GM12878 (cell line): ENCODE data around the gene TMEM45A. TPM values are rescaled to one million over a fixed set of nuclear protein-coding genes. Genes with fewer than 3 reads are reported as not detected.

Experiments used
- ATAC-seq: fragments of 200-7000 bp; cut with Tn5 transposase; 3 replicates; pipeline ENCODE4 v1.9.1; 2020; ENCODE audit warnings: mild to moderate bottlenecking, moderate library complexity
- BruUV-seq: library from RNA; stranded (reverse); fragments of 400-500 nt; replicated peaks from 2 replicates; lab custom pipeline; 2021; lab: Mats Ljungman, UMichigan
- CTCF ChIA-PET: fragments of 300-600 bp; sonication (Branson Sonifier 250); formaldehyde crosslinking; extraction: SDS; loops from one replicate; lab custom pipeline; 2021; ENCODE audit warnings: inconsistent platforms; lab: Yijun Ruan, JAX
- POLR2A ChIA-PET: fragments of 350-600 bp; formaldehyde crosslinking; extraction: SDS; loops from one replicate; lab custom pipeline; 2021; ENCODE audit warnings: inconsistent platforms; lab: Charles Lee
- RAD21 ChIA-PET: fragments of 300-600 bp; sonication (Branson Sonifier 250); formaldehyde crosslinking; loops from one replicate; lab custom pipeline; 2023; ENCODE audit warnings: antibody characterized with exemption; ENCODE audit not compliant: unreplicated experiment; lab: Charles Lee
- SMC1A ChIA-PET: fragments of 300-600 bp; sonication (Branson Sonifier 250); formaldehyde crosslinking; loops from one replicate; lab custom pipeline; 2023; ENCODE audit not compliant: unreplicated experiment, uncharacterized antibody; lab: Charles Lee
- DNase-seq: peaks from one replicate; pipeline ENCODE4 v3.0.0-alpha.2; 2011; ENCODE audit warnings: low read depth, low spot score
- FAIRE-seq: peaks from 3 replicates; lab custom pipeline; 2011; peaks lifted over from hg19 to GRCh38; lab: Jason Lieb, UNC
- H2AFZ ChIP-seq: 2 replicates; pipeline ENCODE4 v1.6.0; 2011; ENCODE audit warnings: low read depth, low read length, control low read depth; ENCODE audit not compliant: control insufficient read depth
- H3K27ac ChIP-seq: 2 replicates; pipeline ENCODE4 v1.5.1; 2011; ENCODE audit warnings: control low read depth; ENCODE audit not compliant: control insufficient read depth, insufficient read depth
- H3K27me3 ChIP-seq, 2 experiments: replicated peaks in 1 of 2; 2 replicates each; pipeline versions ENCODE4 v1.6.0 to v1.6.1; 2011; ENCODE audit warnings: low read length in 1 of 2; ENCODE audit not compliant: control insufficient read depth in 2 of 2, insufficient read depth in 2 of 2
- H3K36me3 ChIP-seq, 2 experiments: 2 replicates each; pipeline ENCODE4 v1.5.1; 2011; ENCODE audit warnings: low read length in 1 of 2; ENCODE audit not compliant: control insufficient read depth in 2 of 2, insufficient read depth in 2 of 2
- H3K4me1 ChIP-seq: 2 replicates; pipeline ENCODE4 v1.6.1; 2011; ENCODE audit warnings: mild to moderate bottlenecking, low read length, moderate library complexity, mixed read lengths; ENCODE audit not compliant: control insufficient read depth, insufficient read depth
- H3K4me2 ChIP-seq: 2 replicates; pipeline ENCODE4 v1.6.0; 2011; ENCODE audit warnings: control low read depth; ENCODE audit not compliant: control insufficient read depth, insufficient read depth
- H3K4me3 ChIP-seq: fragments of 200-600 bp; sonication (generic); 2 replicates; pipeline ENCODE4 v1.5.1; 2016
- H3K79me2 ChIP-seq: 2 replicates; pipeline ENCODE4 v1.6.0; 2011; ENCODE audit warnings: low read length; ENCODE audit not compliant: control insufficient read depth, insufficient read depth
- H3K9ac ChIP-seq: 2 replicates; pipeline ENCODE4 v1.8.0; 2011; ENCODE audit warnings: low read length, control low read depth, mixed read lengths; ENCODE audit not compliant: control insufficient read depth, insufficient read depth
- H3K9me3 ChIP-seq: replicated peaks from 3 replicates; pipeline ENCODE4 v1.5.1; 2011; ENCODE audit warnings: mild to moderate bottlenecking, low read length; ENCODE audit not compliant: control insufficient read depth, insufficient read depth
- H4K20me1 ChIP-seq: 2 replicates; pipeline ENCODE4 v1.6.0; 2011; ENCODE audit not compliant: control insufficient read depth, insufficient read depth
- BCL3 ChIP-seq: IDR thresholded peaks from 2 replicates; pipeline ENCODE4 v1.6.1; 2011; ENCODE audit warnings: borderline replicate concordance, low read depth, mild to moderate bottlenecking, moderate library complexity, low read length; ENCODE audit not compliant: insufficient read depth, poor library complexity, severe bottlenecking
- CBFB ChIP-seq: IDR thresholded peaks from 2 replicates; pipeline ENCODE4 v1.6.1; 2016; ENCODE audit warnings: antibody characterized with exemption, low read depth
- EP300 ChIP-seq, 2 experiments: fragments of 150-350 bp in 1 of 2; IDR thresholded peaks; 2 replicates each; pipeline ENCODE4 v1.6.1; 2011 to 2012; ENCODE audit warnings: low read depth in 2 of 2, low read length in 2 of 2, borderline replicate concordance in 1 of 2, improper control_type of control experiment in 1 of 2, inconsistent platforms in 1 of 2; ENCODE audit not compliant: control insufficient read depth in 1 of 2
- HDGF ChIP-seq: fragments of 450-650 bp; IDR thresholded peaks from 2 replicates; pipeline ENCODE4 v1.6.1; 2016; ENCODE audit warnings: antibody characterized with exemption
- HSF1 ChIP-seq: fragments of 150-350 bp; IDR thresholded peaks from 2 replicates; pipeline ENCODE4 v1.6.1; 2014; ENCODE audit warnings: mild to moderate bottlenecking, low read depth, low read length
- IKZF2 ChIP-seq, 2 experiments: fragments of 450-650 bp; IDR thresholded peaks; 2 replicates each; pipeline ENCODE4 v1.6.1; 2017; ENCODE audit warnings: mild to moderate bottlenecking in 2 of 2, moderate library complexity in 2 of 2
- IRF3 ChIP-seq: fragments of 450-650 bp; IDR thresholded peaks from 2 replicates; pipeline ENCODE4 v1.6.1; 2014; ENCODE audit warnings: mild to moderate bottlenecking
- KLF5 ChIP-seq: fragments of 450-650 bp; IDR thresholded peaks from 2 replicates; pipeline ENCODE4 v1.6.1; 2014; ENCODE audit warnings: mild to moderate bottlenecking; ENCODE audit not compliant: partially characterized antibody
- NFYB ChIP-seq: IDR thresholded peaks from 2 replicates; pipeline ENCODE4 v1.6.1; 2011; ENCODE audit warnings: low read depth, mild to moderate bottlenecking, low read length, improper control_type of control experiment, moderate library complexity; ENCODE audit not compliant: insufficient read depth
- NKRF ChIP-seq: fragments of 450-650 bp; conservative IDR thresholded peaks from 2 replicates; pipeline ENCODE4 v1.6.1; 2017; ENCODE audit warnings: mild to moderate bottlenecking, moderate library complexity
- RCOR1 ChIP-seq: conservative IDR thresholded peaks from 2 replicates; pipeline ENCODE4 v1.6.1; 2012; ENCODE audit warnings: low read depth, low read length, improper control_type of control experiment
- REST ChIP-seq: IDR thresholded peaks from 2 replicates; pipeline ENCODE4 v1.6.1; 2012; ENCODE audit warnings: mild to moderate bottlenecking, low read depth, low read length
- TCF3 ChIP-seq: IDR thresholded peaks from 2 replicates; pipeline ENCODE4 v1.6.1; 2012; ENCODE audit warnings: low read depth, mild to moderate bottlenecking, low read length, borderline replicate concordance; ENCODE audit not compliant: insufficient read depth
- YY1 ChIP-seq: IDR thresholded peaks from 2 replicates; pipeline ENCODE4 v1.6.1; 2011; ENCODE audit warnings: low read depth, mild to moderate bottlenecking, low read length
- in situ Hi-C: fragments of 300-500 bp; cut with MboI; formaldehyde crosslinking; loops from 9 replicates; pipeline ENCODE4 v1.14.3; 2018; ENCODE audit warnings: mixed read lengths
- intact Hi-C: fragments of 100-400 bp; cut with micrococcal nuclease; formaldehyde crosslinking; loops from one replicate; pipeline ENCODE4 v1.14.2; 2022; ENCODE audit not compliant: unreplicated experiment
- polyA plus RNA-seq, 11 experiments: library from polyadenylated mRNA; depleted of rRNA in 4 of 11; unstranded in 6 of 11; stranded (reverse) in 5 of 11; fragments of >200 nt; fragmentation: Nextera tagmentation in 4 of 11; fragmentation: Illumina TruSeq in 1 of 11; extraction: Ambion mirVana in 4 of 11; extraction: Trizol in 1 of 11; gene quantifications; 1 replicate in 1 of 11; 2 replicates in 10 of 11; pipeline versions ENCODE4 v1.2.1 to v1.2.3, GENCODE V29; 2011 to 2016; ENCODE audit warnings: inconsistent platforms in 2 of 11, missing spikeins in 2 of 11, low read depth in 1 of 11
- total RNA-seq, 4 experiments: library from RNA; depleted of rRNA in 3 of 4; stranded (reverse); fragments of >200 nt in 3 of 4; fragmentation: Illumina TruSeq in 1 of 4; extraction: Trizol in 1 of 4; gene quantifications; 2 replicates each; pipeline versions ENCODE4 v1.2.1 to v1.2.3, GENCODE V29; 2013 to 2021

The TMEM45A gene
- total and polyA plus RNA-seq, 10 of the 15 experiments (the other 5 are each of a cell fraction or from before 2014, with no cell fraction given), result 0.34 to 5.3 (median 0.83) TPM

- in situ Hi-C loops, result no loop called here
- H3K4me1 ChIP-seq, result no peaks in the 10 kb centered on the region
- ATAC-seq, result no peak
- intact Hi-C loops, result no loop called here
- H3K27ac ChIP-seq, result no peak overlapping the region
- no peak overlapping the region for H3K4me2 ChIP-seq
- no peaks in the 10 kb centered on the region; the same call in 2 of the 3 replicates for H3K9me3 ChIP-seq
- no peaks in the 10 kb centered on the region for H4K20me1 ChIP-seq
- POLR2A ChIA-PET, result no interaction called here
- DNase-seq, result no peak
- CTCF ChIA-PET, result no interaction called here
- SMC1A ChIA-PET, result no interaction called here
- no peak overlapping the region for H2AFZ ChIP-seq
- H3K4me3 ChIP-seq, result no peak overlapping the region
- FAIRE-seq, result no peak
- H3K36me3 ChIP-seq, result no peaks in the 10 kb centered on the region
- no peak overlapping the region for H3K9ac ChIP-seq
- no TSS peak for BruUV-seq
- no peaks in the 10 kb centered on the region for H3K79me2 ChIP-seq
- RAD21 ChIA-PET, result no interaction called here
- no peaks in the 10 kb centered on the region for H3K27me3 ChIP-seq
- TF ChIP-seq IKZF2 (IDR thresholded peaks at IDR 0.05) (no peak), TCF3 (no peak), CBFB (no peak), RCOR1 (no peak), NKRF (no peak), KLF5 (no peak), IRF3 (no peak), BCL3 (no peak), YY1 (no peak), HSF1 (no peak), REST (no peak), EP300 (IDR thresholded peaks at IDR 0.05; ENCODE audit: borderline replicate concordance in 1 of 2, control insufficient read depth in 1 of 2, low read depth in 2 of 2, low read length in 2 of 2) (no peak), HDGF (no peak), NFYB (no peak)
Observed at GRCh38 chr3:100554373-100554676, 61.9 kb downstream of the TMEM45A start.
